H9 (cell line): Measurements from ENCODE around the gene STXBP5L. TPM values are rescaled to one million over a fixed set of nuclear protein-coding genes. Genes with fewer than 3 reads are reported as not detected.

ENCODE experiments used
- DNase-seq: peaks from one replicate; pipeline ENCODE4 v3.0.0-alpha.2; 2017
- H2AFZ ChIP-seq: one replicate; pipeline ENCODE4 v1.6.1; 2013; ENCODE audit warnings: mild to moderate bottlenecking, low read length, control low read depth, moderate library complexity
- H2AK5ac ChIP-seq: 2 replicates; pipeline ENCODE4 v1.6.1; 2013; ENCODE audit warnings: low read length, control low read depth, mixed read lengths; ENCODE audit not compliant: insufficient read length
- H2BK120ac ChIP-seq: one replicate; pipeline ENCODE4 v1.6.1; 2013; ENCODE audit warnings: low read depth, mild to moderate bottlenecking, low read length, control low read depth, inconsistent platforms; ENCODE audit not compliant: poor library complexity, severe bottlenecking
- H2BK12ac ChIP-seq: 2 replicates; pipeline ENCODE4 v1.6.1; 2013; ENCODE audit warnings: low read length, control low read depth, mixed read lengths, low read depth; ENCODE audit not compliant: insufficient read length
- H2BK15ac ChIP-seq: 2 replicates; pipeline ENCODE4 v1.6.1; 2013; ENCODE audit warnings: low read depth, low read length, control low read depth
- H2BK20ac ChIP-seq: one replicate; pipeline ENCODE4 v1.6.1; 2013; ENCODE audit warnings: low read depth, mild to moderate bottlenecking, low read length, control low read depth, inconsistent platforms; ENCODE audit not compliant: poor library complexity, severe bottlenecking
- H2BK5ac ChIP-seq: 2 replicates; pipeline ENCODE4 v1.6.1; 2013; ENCODE audit warnings: low read length, control low read depth, mixed read lengths; ENCODE audit not compliant: insufficient read length
- H3K14ac ChIP-seq: 2 replicates; pipeline ENCODE4 v1.6.1; 2013; ENCODE audit warnings: low read length, control low read depth; ENCODE audit not compliant: insufficient read depth
- H3K18ac ChIP-seq: 2 replicates; pipeline ENCODE4 v1.6.1; 2013; ENCODE audit warnings: low read depth, mild to moderate bottlenecking, mixed read lengths, low read length, control low read depth; ENCODE audit not compliant: insufficient read length
- H3K23ac ChIP-seq: 2 replicates; pipeline ENCODE4 v1.6.1; 2013; ENCODE audit warnings: low read length, control low read depth, mixed read lengths, low read depth; ENCODE audit not compliant: insufficient read length
- H3K23me2 ChIP-seq: 2 replicates; pipeline ENCODE4 v1.6.1; 2013; ENCODE audit warnings: low read depth, mild to moderate bottlenecking, mixed read lengths, low read length, control low read depth; ENCODE audit not compliant: insufficient read length, poor library complexity, severe bottlenecking
- H3K27ac ChIP-seq: 2 replicates; pipeline ENCODE4 v1.5.1; 2013; ENCODE audit warnings: low read length, control low read depth, mixed read lengths, low read depth; ENCODE audit not compliant: insufficient read length
- H3K27me3 ChIP-seq: 2 replicates; pipeline ENCODE4 v1.6.1; 2013; ENCODE audit warnings: low read length, control low read depth, inconsistent platforms; ENCODE audit not compliant: insufficient read depth
- H3K4ac ChIP-seq: 2 replicates; pipeline ENCODE4 v1.6.1; 2013; ENCODE audit warnings: low read depth, mild to moderate bottlenecking, control low read depth, inconsistent platforms, low read length, moderate library complexity
- H3K4me1 ChIP-seq: 2 replicates; pipeline ENCODE4 v1.6.1; 2013; ENCODE audit warnings: low read length, control low read depth, inconsistent platforms; ENCODE audit not compliant: insufficient read depth
- H3K4me2 ChIP-seq: 2 replicates; pipeline ENCODE4 v1.6.1; 2013; ENCODE audit warnings: low read length, control low read depth, mixed read lengths; ENCODE audit not compliant: insufficient read length, insufficient read depth
- H3K56ac ChIP-seq: 2 replicates; pipeline ENCODE4 v1.6.1; 2013; ENCODE audit warnings: low read depth, mild to moderate bottlenecking, mixed read lengths, low read length, control low read depth; ENCODE audit not compliant: insufficient read length
- H3K79me1 ChIP-seq: 2 replicates; pipeline ENCODE4 v1.6.1; 2013; ENCODE audit warnings: low read depth, mild to moderate bottlenecking, moderate library complexity, low read length, control low read depth, inconsistent platforms; ENCODE audit not compliant: insufficient read depth, poor library complexity, severe bottlenecking
- H3K79me2 ChIP-seq: 2 replicates; pipeline ENCODE4 v1.6.1; 2013; ENCODE audit warnings: low read length, control low read depth, inconsistent platforms; ENCODE audit not compliant: insufficient read depth
- H3K9ac ChIP-seq: 2 replicates; pipeline ENCODE4 v1.6.1; 2013; ENCODE audit warnings: low read length, control low read depth, mixed read lengths; ENCODE audit not compliant: insufficient read length; ENCODE audit errors: extremely low read depth
- H3K9me3 ChIP-seq: one replicate; pipeline ENCODE4 v1.6.1; 2013; ENCODE audit warnings: low read depth, low read length, inconsistent platforms; ENCODE audit not compliant: control insufficient read depth
- H3T11ph ChIP-seq: one replicate; pipeline ENCODE4 v1.6.1; 2013; ENCODE audit warnings: mild to moderate bottlenecking, low read length, control low read depth, inconsistent platforms
- H4K20me1 ChIP-seq: one replicate; pipeline ENCODE4 v1.6.1; 2013; ENCODE audit not compliant: control insufficient read depth, insufficient read length, insufficient read depth
- H4K5ac ChIP-seq: 2 replicates; pipeline ENCODE4 v1.6.1; 2013; ENCODE audit warnings: low read depth, mild to moderate bottlenecking, mixed read lengths, low read length, control low read depth; ENCODE audit not compliant: insufficient read length
- H4K8ac ChIP-seq: replicated peaks from 2 replicates; pipeline ENCODE4 v1.6.1; 2013; ENCODE audit warnings: low read length, control low read depth, mixed read lengths, low read depth; ENCODE audit not compliant: insufficient read length
- H4K91ac ChIP-seq: 2 replicates; pipeline ENCODE4 v1.6.1; 2013; ENCODE audit warnings: low read depth, mild to moderate bottlenecking, moderate library complexity, mixed read lengths, low read length, control low read depth; ENCODE audit not compliant: insufficient read length
- H3K27ac Mint-ChIP-seq, 3 experiments: 2 replicates in 2 of 3; 3 replicates in 1 of 3; pipeline ENCODE4 v1.8.0; 2020 to 2021; ENCODE audit warnings: mixed read lengths in 3 of 3, mild to moderate bottlenecking in 1 of 3, moderate library complexity in 1 of 3
- H3K27me3 Mint-ChIP-seq: 2 replicates; pipeline ENCODE4 v1.8.0; 2021; ENCODE audit warnings: low read depth, mild to moderate bottlenecking, moderate library complexity, mixed read lengths
- H3K36me3 Mint-ChIP-seq, 3 experiments: 2 replicates in 2 of 3; 3 replicates in 1 of 3; pipeline ENCODE4 v1.8.0; 2020 to 2021; ENCODE audit warnings: low read depth in 3 of 3, mixed read lengths in 3 of 3; ENCODE audit not compliant: insufficient read depth in 1 of 3
- H3K4me1 Mint-ChIP-seq, 2 experiments: 2 replicates each; pipeline ENCODE4 v1.8.0; 2020; ENCODE audit warnings: mixed read lengths in 2 of 2
- H3K4me3 Mint-ChIP-seq, 2 experiments: 2 replicates in 1 of 2; 3 replicates in 1 of 2; pipeline ENCODE4 v1.8.0; 2020 to 2021; ENCODE audit warnings: mild to moderate bottlenecking in 2 of 2, mixed read lengths in 2 of 2, moderate library complexity in 1 of 2
- H3K9me3 Mint-ChIP-seq, 2 experiments: 2 replicates in 1 of 2; 3 replicates in 1 of 2; pipeline ENCODE4 v1.8.0; 2020; ENCODE audit warnings: mild to moderate bottlenecking in 2 of 2, mixed read lengths in 2 of 2, moderate library complexity in 1 of 2
- CTCF ChIP-seq: fragments of 200-600 bp; sonication (generic); conservative IDR thresholded peaks from 3 replicates; pipeline ENCODE4 v1.8.0; 2021; ENCODE audit warnings: antibody characterized with exemption, mild to moderate bottlenecking
- WGBS: extraction: QIAGEN DNeasy Blood & Tissue Kit; methylation state at CpG from one replicate; pipeline ENCODE4 v1.1.7; 2013; ENCODE audit warnings: missing lambda C conversion rate, low lambda C conversion rate, mixed read lengths; ENCODE audit not compliant: insufficient read length; ENCODE audit errors: extremely low coverage; 5-methylcytosine and 5-hydroxymethylcytosine counted together
- total RNA-seq: library from RNA; stranded (reverse); gene quantifications from 2 replicates; pipeline ENCODE4 v1.2.1, GENCODE V29; 2021

Gene STXBP5L
- total RNA-seq, 1 experiment from 2014 or later = 4.7 TPM

- Histone ChIP-seq H3K4me2 (no peak overlapping the region), H3K23me2 (no peaks in the 10 kb centered on the region), H3K79me2 (no peaks in the 10 kb centered on the region), H2AFZ (no peak overlapping the region), H3K14ac (no peak overlapping the region), H4K8ac (no peak overlapping the region), H2BK120ac (no peak overlapping the region), H3K9ac (no peak overlapping the region), H2BK5ac (no peak overlapping the region), H2AK5ac (no peak overlapping the region), H2BK12ac (peak overlapping the region; percentile 14), H3K18ac (no peak overlapping the region), H3T11ph (no peak overlapping the region), H3K9me3 (no peaks in the 10 kb centered on the region), H4K20me1 (no peaks in the 10 kb centered on the region), H3K27ac (no peak overlapping the region), H2BK20ac (no peak overlapping the region), H3K4me1 (no peaks in the 10 kb centered on the region; the same call in 1 of the 2 replicates), H4K5ac (no peak overlapping the region), H4K91ac (no peak overlapping the region), H3K56ac (no peak overlapping the region), H3K23ac (no peak overlapping the region), H3K79me1 (no peaks in the 10 kb centered on the region), H2BK15ac (no peak overlapping the region), H3K4ac (no peak overlapping the region), H3K27me3 (no peaks in the 10 kb centered on the region)
- H3K27ac Mint-ChIP-seq = peak overlapping the region in 1 of 3 experiments; percentile 38; a peak in 1 of 7 replicates
- TF ChIP-seq CTCF = no peak
- peaks cover 0 to 4% of the 10 kb centered on the region in 2 experiments; a peak in 1 of 5 replicates for H3K9me3 Mint-ChIP-seq
- no peaks in the 10 kb centered on the region for H3K27me3 Mint-ChIP-seq
- H3K36me3 Mint-ChIP-seq = peaks cover 0 to 4% (median 4%) of the 10 kb centered on the region in 3 experiments; a peak in 3 of 7 replicates
- H3K4me1 Mint-ChIP-seq = peaks cover 3 to 6% of the 10 kb centered on the region in 2 experiments; a peak in 2 of 4 replicates
- no CpG with 5 or more reads among the region's 5 CpGs for WGBS
- no peak overlapping the region for H3K4me3 Mint-ChIP-seq
- DNase-seq = no peak
Measured at GRCh38 chr3:120864541-120864940, 43.5 kb upstream of the STXBP5L start.
